WTC11 (cell line): ENCODE results near the gene TM4SF18. TPM values are rescaled to one million over a fixed set of nuclear protein-coding genes. Genes with fewer than 3 reads are reported as not detected.

ENCODE experiments used
- ATAC-seq: fragments of 200-7000 bp; cut with Tn5 transposase; 2 replicates; pipeline ENCODE4 v1.10.0; 2021; ENCODE audit warnings: mild to moderate bottlenecking, moderate library complexity
- CTCF ChIA-PET: fragments of 300-600 bp; sonication (Branson Sonifier 250); formaldehyde crosslinking; loops from one replicate; lab custom pipeline; 2021; ENCODE audit warnings: antibody characterized with exemption; lab: Charles Lee
- POLR2A ChIA-PET: fragments of 350-600 bp; sonication (Branson Sonifier 250); formaldehyde crosslinking; loops from one replicate; lab custom pipeline; 2021; ENCODE audit warnings: antibody characterized with exemption; lab: Charles Lee
- DNase-seq: peaks from one replicate; pipeline ENCODE4 v3.0.0; 2021; ENCODE audit warnings: low spot score
- H3K27ac Mint-ChIP-seq: 2 replicates; pipeline ENCODE4 v1.8.0; 2021; ENCODE audit warnings: mixed read lengths
- H3K27me3 Mint-ChIP-seq: 2 replicates; pipeline ENCODE4 v1.8.0; 2021; ENCODE audit warnings: low read depth, mild to moderate bottlenecking, moderate library complexity, mixed read lengths
- H3K36me3 Mint-ChIP-seq: 2 replicates; pipeline ENCODE4 v1.8.0; 2021; ENCODE audit warnings: mixed read lengths
- H3K4me1 Mint-ChIP-seq: 2 replicates; pipeline ENCODE4 v1.8.0; 2022; ENCODE audit warnings: mixed read lengths
- H3K4me3 Mint-ChIP-seq: 2 replicates; pipeline ENCODE4 v1.8.0; 2021; ENCODE audit warnings: mild to moderate bottlenecking, moderate library complexity, mixed read lengths
- H3K9me3 Mint-ChIP-seq: 2 replicates; pipeline ENCODE4 v1.8.0; 2021; ENCODE audit warnings: mixed read lengths
- AFF4 ChIP-seq: sonication (generic); formaldehyde crosslinking; IDR thresholded peaks from 2 replicates; pipeline ENCODE4 v1.8.1; 2023; ENCODE audit warnings: mild to moderate bottlenecking, missing genetic modification reagents, borderline replicate concordance
- E2F5 ChIP-seq: sonication (generic); formaldehyde crosslinking; IDR thresholded peaks from 2 replicates; pipeline ENCODE4 v1.8.1; 2022; ENCODE audit warnings: mild to moderate bottlenecking, moderate library complexity, missing genetic modification reagents
- EMX1 ChIP-seq: fragments of 250-450 bp; sonication (Bioruptor Pico); IDR thresholded peaks from 2 replicates; pipeline ENCODE4 v1.8.0; 2021; ENCODE audit warnings: mild to moderate bottlenecking
- ERG ChIP-seq: fragments of 250-450 bp; sonication (Bioruptor Pico); IDR thresholded peaks from 2 replicates; pipeline ENCODE4 v1.8.0; 2021; ENCODE audit warnings: mild to moderate bottlenecking
- FOXK1 ChIP-seq: sonication (generic); formaldehyde crosslinking; IDR thresholded peaks from 2 replicates; pipeline ENCODE4 v1.8.0; 2022; ENCODE audit warnings: mild to moderate bottlenecking, moderate library complexity, missing genetic modification reagents
- FOXP1 ChIP-seq: sonication (generic); formaldehyde crosslinking; IDR thresholded peaks from 2 replicates; pipeline ENCODE4 v1.8.0; 2022; ENCODE audit warnings: missing genetic modification reagents, mild to moderate bottlenecking, moderate library complexity, borderline replicate concordance
- GABPB1 ChIP-seq: sonication (generic); formaldehyde crosslinking; IDR thresholded peaks from 2 replicates; pipeline ENCODE4 v1.8.1; 2023; ENCODE audit warnings: mild to moderate bottlenecking, missing genetic modification reagents
- JUN ChIP-seq: sonication (generic); formaldehyde crosslinking; IDR thresholded peaks from 2 replicates; pipeline ENCODE4 v1.8.0; 2023; ENCODE audit warnings: mild to moderate bottlenecking, missing genetic modification reagents
- NR1H2 ChIP-seq: sonication (generic); formaldehyde crosslinking; IDR thresholded peaks from 2 replicates; pipeline ENCODE4 v1.9.0; 2021; ENCODE audit warnings: mild to moderate bottlenecking, moderate library complexity, missing genetic modification reagents
- OVOL2 ChIP-seq: fragments of 250-450 bp; sonication (Bioruptor Pico); IDR thresholded peaks from 2 replicates; pipeline ENCODE4 v1.9.0; 2021; ENCODE audit warnings: mild to moderate bottlenecking, borderline replicate concordance
- SMAD4 ChIP-seq: sonication (generic); formaldehyde crosslinking; IDR thresholded peaks from 2 replicates; pipeline ENCODE4 v1.8.0; 2022; ENCODE audit warnings: mild to moderate bottlenecking, missing genetic modification reagents
- TEAD4 ChIP-seq: sonication (generic); formaldehyde crosslinking; IDR thresholded peaks from 2 replicates; pipeline ENCODE4 v1.8.0; 2022; ENCODE audit warnings: mild to moderate bottlenecking, missing genetic modification reagents
- ZBTB21 ChIP-seq: sonication (generic); formaldehyde crosslinking; IDR thresholded peaks from 2 replicates; pipeline ENCODE4 v1.8.1; 2023; ENCODE audit warnings: mild to moderate bottlenecking, missing genetic modification reagents, borderline replicate concordance
- ZBTB43 ChIP-seq: sonication (generic); formaldehyde crosslinking; IDR thresholded peaks from 2 replicates; pipeline ENCODE4 v1.8.1; 2023; ENCODE audit warnings: mild to moderate bottlenecking, missing genetic modification reagents
- ZMAT4 ChIP-seq: fragments of 250-450 bp; sonication (Bioruptor Pico); IDR thresholded peaks from 2 replicates; pipeline ENCODE4 v1.9.0; 2021; ENCODE audit warnings: mild to moderate bottlenecking
- ZNF425 ChIP-seq: fragments of 250-450 bp; sonication (Bioruptor Pico); conservative IDR thresholded peaks from 2 replicates; pipeline ENCODE4 v1.9.0; 2021; ENCODE audit warnings: mild to moderate bottlenecking
- ZNF512 ChIP-seq: sonication (generic); formaldehyde crosslinking; IDR thresholded peaks from 2 replicates; pipeline ENCODE4 v1.8.1; 2022; ENCODE audit warnings: missing genetic modification reagents, borderline replicate concordance
- total RNA-seq: library from RNA; stranded (reverse); gene quantifications from 3 replicates; pipeline ENCODE4 v1.2.3, GENCODE V29; 2021

TM4SF18 gene
- total RNA-seq, 1 experiment from 2014 or later, result 2.2 TPM

GRCh38 chr3:149324332-149324731, 9.1 kb downstream of the TM4SF18 start:
- POLR2A ChIA-PET, result no interaction called here
- no peak overlapping the region for H3K27ac Mint-ChIP-seq
- H3K27me3 Mint-ChIP-seq, result no peaks in the 10 kb centered on the region
- no peaks in the 10 kb centered on the region for H3K9me3 Mint-ChIP-seq
- ATAC-seq, result no peak
- peaks cover 7% of the 10 kb centered on the region for H3K4me1 Mint-ChIP-seq
- TF ChIP-seq E2F5 (CRISPR knock-in tag) (no peak), TEAD4 (CRISPR knock-in tag) (no peak), ZNF512 (no peak), GABPB1 (CRISPR knock-in tag) (no peak), FOXP1 (no peak), ZBTB21 (CRISPR knock-in tag) (no peak), ERG (CRISPR knock-in tag) (no peak), OVOL2 (CRISPR knock-in tag) (no peak)
- CTCF ChIA-PET, result interaction anchor here (0.5 to 0.8 kb wide), 2 partner anchors 20 to 169 kb away, joined by 3 read pairs; no protein-coding TSS in a partner anchor
- H3K4me3 Mint-ChIP-seq, result no peak overlapping the region
- no peak for DNase-seq
- no peaks in the 10 kb centered on the region for H3K36me3 Mint-ChIP-seq

GRCh38 chr3:149321640-149322039, 11.8 kb downstream of the TM4SF18 start:
- TF ChIP-seq TEAD4 (CRISPR knock-in tag), result no peak
- no peak for TF ChIP-seq AFF4 (CRISPR knock-in tag)
- TF ChIP-seq FOXK1 (CRISPR knock-in tag), result no peak
- TF ChIP-seq EMX1 (CRISPR knock-in tag), result no peak
- TF ChIP-seq OVOL2 (CRISPR knock-in tag), result no peak
- TF ChIP-seq ZNF425 (CRISPR knock-in tag), result no peak
- no peak for TF ChIP-seq SMAD4 (CRISPR knock-in tag)
- TF ChIP-seq ZMAT4 (CRISPR knock-in tag), result no peak
- TF ChIP-seq NR1H2 (CRISPR knock-in tag), result no peak
- TF ChIP-seq ZBTB43 (CRISPR knock-in tag), result no peak
- TF ChIP-seq JUN (CRISPR knock-in tag), result no peak
- Mint-ChIP-seq H3K27ac (no peak overlapping the region), H3K27me3 (no peaks in the 10 kb centered on the region), H3K4me1 (peaks cover 11% of the 10 kb centered on the region), H3K9me3 (peaks cover 3% of the 10 kb centered on the region; the same call in 1 of the 2 replicates), H3K36me3 (no peaks in the 10 kb centered on the region), H3K4me3 (no peak overlapping the region)
- DNase-seq, result no peak
- POLR2A ChIA-PET, result no interaction called here
- CTCF ChIA-PET, result no interaction called here
- no peak for ATAC-seq
